Type B pancreatic cell (in vitro differentiated cells): ENCODE measurements around the gene TENM4. TPM values are rescaled to one million over a fixed set of nuclear protein-coding genes. Genes with fewer than 3 reads are reported as not detected.

Experiments used
- DNase-seq: peaks from one replicate; pipeline ENCODE4 v3.0.0; 2021; ENCODE audit warnings: mixed read lengths; ENCODE audit not compliant: unreplicated experiment; ENCODE audit errors: extremely low spot score
- H3K27ac Mint-ChIP-seq: 2 replicates; pipeline ENCODE4 v1.8.0; 2021; ENCODE audit warnings: mild to moderate bottlenecking, mixed read lengths
- H3K27me3 Mint-ChIP-seq: 2 replicates; pipeline ENCODE4 v1.8.0; 2021; ENCODE audit warnings: mixed read lengths
- H3K36me3 Mint-ChIP-seq: 2 replicates; pipeline ENCODE4 v1.8.0; 2021; ENCODE audit warnings: mixed read lengths
- H3K4me1 Mint-ChIP-seq: one replicate; pipeline ENCODE4 v1.8.0; 2021; ENCODE audit warnings: mixed read lengths; ENCODE audit not compliant: unreplicated experiment
- H3K4me3 Mint-ChIP-seq: 2 replicates; pipeline ENCODE4 v1.8.0; 2021; ENCODE audit warnings: mild to moderate bottlenecking, mixed read lengths
- H3K9me3 Mint-ChIP-seq: 2 replicates; pipeline ENCODE4 v1.8.0; 2021; ENCODE audit warnings: mixed read lengths
- CTCF ChIP-seq: fragments of 200-600 bp; sonication (generic); conservative IDR thresholded peaks from 2 replicates; pipeline ENCODE4 v1.5.0; 2021; ENCODE audit warnings: antibody characterized with exemption, mild to moderate bottlenecking
- total RNA-seq: library from RNA; stranded (reverse); gene quantifications from 2 replicates; pipeline ENCODE4 v1.2.1, GENCODE V29; 2021; ENCODE audit warnings: low replicate concordance

TENM4 gene
- total RNA-seq, 1 donor from 2014 or later: 156 TPM

- peak overlapping the region; percentile 92 for H3K4me3 Mint-ChIP-seq
- DNase-seq: no peak
- peaks cover 35% of the 10 kb centered on the region for H3K4me1 Mint-ChIP-seq
- no peak for TF ChIP-seq CTCF
- H3K27ac Mint-ChIP-seq: peak overlapping the region; percentile 90
- peaks cover 56% of the 10 kb centered on the region for H3K27me3 Mint-ChIP-seq
- no peaks in the 10 kb centered on the region for H3K9me3 Mint-ChIP-seq
- H3K36me3 Mint-ChIP-seq: no peaks in the 10 kb centered on the region
Observed at GRCh38 chr11:79439410-79439885, 1.4 kb downstream of the TENM4 start.

GRCh38 chr11:79438631-79439409, 2.0 kb downstream of the TENM4 start:
- TF ChIP-seq CTCF: no peak
- peak overlapping the region; percentile 90 for H3K27ac Mint-ChIP-seq
- H3K4me1 Mint-ChIP-seq: peaks cover 39% of the 10 kb centered on the region
- H3K9me3 Mint-ChIP-seq: no peaks in the 10 kb centered on the region
- H3K4me3 Mint-ChIP-seq: peak overlapping the region; percentile 92
- DNase-seq: no peak
- H3K36me3 Mint-ChIP-seq: no peaks in the 10 kb centered on the region
- peaks cover 58% of the 10 kb centered on the region for H3K27me3 Mint-ChIP-seq

- H3K27ac Mint-ChIP-seq: peak overlapping the region; percentile 90
- TF ChIP-seq CTCF: no peak
- no peaks in the 10 kb centered on the region for H3K36me3 Mint-ChIP-seq
- H3K27me3 Mint-ChIP-seq: peaks cover 52% of the 10 kb centered on the region
- peaks cover 43% of the 10 kb centered on the region for H3K4me1 Mint-ChIP-seq
- peak; percentile 71 for DNase-seq
- H3K9me3 Mint-ChIP-seq: no peaks in the 10 kb centered on the region
- H3K4me3 Mint-ChIP-seq: peak overlapping the region; percentile 92
Observed at GRCh38 chr11:79437981-79438630, 2.7 kb downstream of the TENM4 start.

GRCh38 chr11:79437278-79437980, 3.4 kb downstream of the TENM4 start:
- Mint-ChIP-seq H3K27ac (peak overlapping the region; percentile 90), H3K9me3 (no peaks in the 10 kb centered on the region), H3K4me3 (peak overlapping the region; percentile 92), H3K27me3 (peaks cover 50% of the 10 kb centered on the region), H3K36me3 (no peaks in the 10 kb centered on the region), H3K4me1 (peaks cover 45% of the 10 kb centered on the region)
- no peak for TF ChIP-seq CTCF
- DNase-seq: peak; percentile 77

GRCh38 chr11:79436919-79437277, 3.9 kb downstream of the TENM4 start:
- Mint-ChIP-seq H3K27ac (peak overlapping the region; percentile 90), H3K4me3 (peak overlapping the region; percentile 92), H3K27me3 (peaks cover 47% of the 10 kb centered on the region), H3K9me3 (no peaks in the 10 kb centered on the region), H3K4me1 (peaks cover 47% of the 10 kb centered on the region), H3K36me3 (no peaks in the 10 kb centered on the region)
- no peak for DNase-seq
- no peak for TF ChIP-seq CTCF
